DOHH2 (cell line): ENCODE measurements around the gene LENG1.

Source experiments
- H3F3A ChIP-seq: fragments of 200-600 bp; sonication (generic), shearing (Covaris generic); 2 replicates; pipeline ENCODE4 v1.6.0; 2016; ENCODE audit warnings: antibody characterized with exemption, mild to moderate bottlenecking; ENCODE audit not compliant: control insufficient read depth, insufficient read depth
- H3K27ac ChIP-seq: fragments of 200-600 bp; sonication (generic); 2 replicates; pipeline ENCODE4 v1.5.1; 2014; ENCODE audit warnings: low read depth, mild to moderate bottlenecking, low read length, moderate library complexity
- H3K27me3 ChIP-seq: fragments of 200-600 bp; sonication (generic); 2 replicates; pipeline ENCODE4 v1.6.1; 2014; ENCODE audit warnings: mild to moderate bottlenecking, low read length, mixed read lengths; ENCODE audit not compliant: control insufficient read depth
- H3K36me3 ChIP-seq: fragments of 200-600 bp; sonication (generic); 2 replicates; pipeline ENCODE4 v1.6.1; 2014; ENCODE audit warnings: mild to moderate bottlenecking, low read length, moderate library complexity, mixed read lengths; ENCODE audit not compliant: control insufficient read depth
- H3K4me1 ChIP-seq: fragments of 200-600 bp; sonication (generic); 2 replicates; pipeline ENCODE4 v1.6.1; 2014; ENCODE audit warnings: mild to moderate bottlenecking, low read length, mixed read lengths; ENCODE audit not compliant: control insufficient read depth
- H3K4me2 ChIP-seq: fragments of 200-600 bp; sonication (generic); 2 replicates; pipeline ENCODE4 v1.6.0; 2014; ENCODE audit warnings: mild to moderate bottlenecking, low read length, moderate library complexity
- H3K4me3 ChIP-seq: fragments of 200-600 bp; sonication (generic); 2 replicates; pipeline ENCODE4 v1.5.1; 2014; ENCODE audit warnings: mild to moderate bottlenecking, low read length, mixed read lengths
- H3K79me2 ChIP-seq: fragments of 200-600 bp; sonication (generic); 2 replicates; pipeline ENCODE4 v1.6.1; 2014; ENCODE audit warnings: mild to moderate bottlenecking, low read length, mixed read lengths; ENCODE audit not compliant: control insufficient read depth
- H3K9me2 ChIP-seq: fragments of 200-600 bp; sonication (generic); replicated peaks from 2 replicates; pipeline ENCODE4 v1.6.1; 2014; ENCODE audit warnings: mild to moderate bottlenecking, low read length, mixed read lengths; ENCODE audit not compliant: control insufficient read depth
- H3K9me3 ChIP-seq: fragments of 200-600 bp; sonication (generic); 2 replicates; pipeline ENCODE4 v1.6.1; 2014; ENCODE audit warnings: antibody characterized with exemption, low read length, mixed read lengths; ENCODE audit not compliant: control insufficient read depth, insufficient read depth
- H4K20me1 ChIP-seq: fragments of 200-600 bp; sonication (generic); 2 replicates; pipeline ENCODE4 v1.6.0; 2014; ENCODE audit warnings: low read depth, mild to moderate bottlenecking, antibody characterized with exemption, low read length, moderate library complexity; ENCODE audit not compliant: control insufficient read depth, insufficient read depth
- EZH2phosphoT487 ChIP-seq: fragments of 200-600 bp; sonication (generic); IDR thresholded peaks from 2 replicates; pipeline ENCODE4 v1.6.1; 2017; ENCODE audit warnings: borderline replicate concordance, mild to moderate bottlenecking, antibody characterized with exemption, low read length, moderate library complexity, mixed read lengths
- TF ChIP-seq, protein P1 (sequence below): fragments of 200-600 bp; sonication (generic); IDR thresholded peaks from one replicate; pipeline ENCODE4 v1.5.1; 2014; ENCODE audit warnings: antibody characterized with exemption, mild to moderate bottlenecking, low read depth, low read length; ENCODE audit not compliant: poor library complexity, severe bottlenecking

The LENG1 gene

DNA sequence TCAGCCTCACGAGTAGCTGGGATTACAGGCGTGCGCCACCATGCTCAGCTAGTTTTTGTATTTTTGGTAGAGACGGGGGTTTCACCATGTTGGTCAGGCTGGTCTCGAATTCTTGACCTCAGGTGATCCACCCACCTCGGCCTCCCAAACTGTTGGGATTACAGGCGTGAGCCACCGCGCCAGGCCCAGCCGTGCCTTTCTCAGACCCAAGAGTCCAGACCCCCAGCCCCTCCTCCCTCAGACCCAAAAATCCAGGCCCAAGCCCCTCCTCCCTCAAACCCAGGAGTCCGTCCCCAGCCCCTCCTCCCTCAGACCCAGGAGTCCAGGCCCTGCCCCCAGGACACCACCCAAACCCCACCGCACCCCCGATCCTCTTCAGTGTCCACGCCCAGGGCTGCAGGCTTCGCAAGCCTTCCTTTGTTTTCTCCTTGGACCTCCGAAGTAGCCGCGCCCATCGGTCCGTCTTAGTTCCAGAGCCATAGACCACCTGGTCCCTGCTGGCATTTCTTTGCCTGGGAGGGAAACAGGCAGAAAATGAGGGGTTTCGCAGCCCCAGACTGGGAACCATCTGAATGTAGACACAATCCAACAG is 9.7 kb upstream of the LENG1 start:
- Histone ChIP-seq H3K27me3 (no peaks in the 10 kb centered on the region), H3K4me3 (no peak overlapping the region), H3K36me3 (no peaks in the 10 kb centered on the region), H3K27ac (no peak overlapping the region), H3K79me2 (no peaks in the 10 kb centered on the region), H4K20me1 (no peaks in the 10 kb centered on the region), H3K4me2 (no peak overlapping the region), H3K4me1 (peaks cover 22% of the 10 kb centered on the region), H3K9me3 (no peaks in the 10 kb centered on the region), H3K9me2 (no peaks in the 10 kb centered on the region), H3F3A (no peaks in the 10 kb centered on the region; the same call in 1 of the 2 replicates)
- no peak for TF ChIP-seq EZH2phosphoT487
- TF ChIP-seq, protein P1, sequence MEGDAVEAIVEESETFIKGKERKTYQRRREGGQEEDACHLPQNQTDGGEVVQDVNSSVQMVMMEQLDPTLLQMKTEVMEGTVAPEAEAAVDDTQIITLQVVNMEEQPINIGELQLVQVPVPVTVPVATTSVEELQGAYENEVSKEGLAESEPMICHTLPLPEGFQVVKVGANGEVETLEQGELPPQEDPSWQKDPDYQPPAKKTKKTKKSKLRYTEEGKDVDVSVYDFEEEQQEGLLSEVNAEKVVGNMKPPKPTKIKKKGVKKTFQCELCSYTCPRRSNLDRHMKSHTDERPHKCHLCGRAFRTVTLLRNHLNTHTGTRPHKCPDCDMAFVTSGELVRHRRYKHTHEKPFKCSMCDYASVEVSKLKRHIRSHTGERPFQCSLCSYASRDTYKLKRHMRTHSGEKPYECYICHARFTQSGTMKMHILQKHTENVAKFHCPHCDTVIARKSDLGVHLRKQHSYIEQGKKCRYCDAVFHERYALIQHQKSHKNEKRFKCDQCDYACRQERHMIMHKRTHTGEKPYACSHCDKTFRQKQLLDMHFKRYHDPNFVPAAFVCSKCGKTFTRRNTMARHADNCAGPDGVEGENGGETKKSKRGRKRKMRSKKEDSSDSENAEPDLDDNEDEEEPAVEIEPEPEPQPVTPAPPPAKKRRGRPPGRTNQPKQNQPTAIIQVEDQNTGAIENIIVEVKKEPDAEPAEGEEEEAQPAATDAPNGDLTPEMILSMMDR, result no peak

- Histone ChIP-seq H3K27ac (no peak overlapping the region), H3K79me2 (no peaks in the 10 kb centered on the region), H3K9me3 (no peaks in the 10 kb centered on the region), H3K4me2 (peak overlapping the region; percentile 53), H3K36me3 (no peaks in the 10 kb centered on the region), H4K20me1 (no peaks in the 10 kb centered on the region), H3K27me3 (no peaks in the 10 kb centered on the region), H3K9me2 (no peaks in the 10 kb centered on the region), H3F3A (no peaks in the 10 kb centered on the region; the same call in 1 of the 2 replicates), H3K4me3 (peak overlapping the region; percentile 43; the same call in 1 of the 2 replicates), H3K4me1 (peaks cover 13% of the 10 kb centered on the region)
- TF ChIP-seq EZH2phosphoT487, result no peak
- TF ChIP-seq, protein P1, result peak; percentile 73
Measured at GRCh38 chr19:54168174-54168917, 8.8 kb upstream of the LENG1 start.

DNA sequence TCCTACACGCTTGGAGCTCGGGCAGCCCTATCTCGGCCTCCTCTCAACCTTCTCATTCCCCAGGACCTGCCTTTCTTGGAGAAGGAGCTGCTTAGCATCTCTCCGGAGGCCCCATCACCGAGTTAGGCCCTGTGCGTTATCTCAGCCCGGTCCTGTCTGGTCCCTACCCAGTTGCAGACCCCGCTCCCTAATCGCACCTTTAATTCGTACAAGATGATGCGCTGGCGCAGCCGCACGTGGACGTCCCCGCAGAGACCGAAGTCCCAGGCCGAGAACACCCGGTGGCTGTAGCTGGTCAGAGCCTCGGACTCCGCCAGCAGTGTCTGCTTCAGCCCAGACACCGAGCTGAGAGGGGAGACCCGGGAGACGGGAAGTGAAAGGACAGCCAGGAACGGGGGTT is 5.7 kb upstream of the LENG1 start:
- no peaks in the 10 kb centered on the region for H3F3A ChIP-seq
- no peaks in the 10 kb centered on the region for H3K9me3 ChIP-seq
- no peak overlapping the region for H3K27ac ChIP-seq
- peaks cover 26% of the 10 kb centered on the region for H3K4me1 ChIP-seq
- peaks cover 5% of the 10 kb centered on the region for H4K20me1 ChIP-seq
- peaks cover 13% of the 10 kb centered on the region for H3K79me2 ChIP-seq
- no peaks in the 10 kb centered on the region for H3K9me2 ChIP-seq
- no peaks in the 10 kb centered on the region for H3K27me3 ChIP-seq
- H3K36me3 ChIP-seq, result no peaks in the 10 kb centered on the region; the same call in 1 of the 2 replicates
- no peak overlapping the region for H3K4me2 ChIP-seq
- TF ChIP-seq, protein P1, result no peak
- H3K4me3 ChIP-seq, result no peak overlapping the region
